Measurements from ENCODE around the gene SMARCC1.
"Not testable (repeated sequence)": the region's sequence is repeated elsewhere in the genome, so short reads cannot be mapped to it uniquely, and the experiment has no call there.

Gene SMARCC1

GRCh38 chr3:47781685-47782445 is at the start of gene SMARCC1:
Gene SMARCC1 (minus strand): TSS chr3:47781893. CDS start chr3:47781797, 96 bp downstream.
- peak; percentile 93 to 97 for DNase-seq (ENCODE audit: low read depth in 2 of 2)

- not testable (repeated sequence) for DNase-seq (ENCODE audit: low read depth in 2 of 2)
These were observed 47.8 kb upstream of the SMARCC1 start for GRCh38 chr3:47829482-47829881.

GRCh38 chr3:47825590-47825989 is 43.9 kb upstream of the SMARCC1 start:
- DNase-seq (ENCODE audit: low read depth in 2 of 2), result no peak

GRCh38 chr3:47824541-47825473 is 43.1 kb upstream of the SMARCC1 start:
- DNase-seq (ENCODE audit: low read depth in 2 of 2), result peak; percentile 33 to 69

- DNase-seq (ENCODE audit: low read depth in 2 of 2), result no peak
These were observed 35.9 kb upstream of the SMARCC1 start for GRCh38 chr3:47817609-47818008.

- DNase-seq (ENCODE audit: low read depth in 2 of 2), result no peak
These were observed 32.0 kb upstream of the SMARCC1 start for GRCh38 chr3:47813551-47814177.

GRCh38 chr3:47804577-47804976 is 22.9 kb upstream of the SMARCC1 start:
- no peak for DNase-seq (ENCODE audit: low read depth in 2 of 2)

GRCh38 chr3:47803480-47804025 is 21.9 kb upstream of the SMARCC1 start:
- DNase-seq (ENCODE audit: low read depth in 2 of 2), result no peak

GRCh38 chr3:47802734-47803479 is 21.2 kb upstream of the SMARCC1 start, which contains the start of gene DHX30:
Gene DHX30 (plus strand): TSS chr3:47803138. CDS start chr3:47810684, 7,546 bp downstream.
- peak; percentile 59 to 81 for DNase-seq (ENCODE audit: low read depth in 2 of 2)

- no peak for DNase-seq (ENCODE audit: low read depth in 2 of 2)
These were observed 18.0 kb upstream of the SMARCC1 start for GRCh38 chr3:47799733-47800132.

GRCh38 chr3:47794544-47794943 is 12.9 kb upstream of the SMARCC1 start:
- no peak for DNase-seq (ENCODE audit: low read depth in 2 of 2)

- no peak for DNase-seq (ENCODE audit: low read depth in 2 of 2)
These were observed 11.0 kb upstream of the SMARCC1 start for GRCh38 chr3:47792699-47793098.

- no peak for DNase-seq (ENCODE audit: low read depth in 2 of 2)
These were observed 9.6 kb upstream of the SMARCC1 start for GRCh38 chr3:47791193-47791855.

GRCh38 chr3:47783673-47784072 is 2.0 kb upstream of the SMARCC1 start:
- DNase-seq (ENCODE audit: low read depth in 2 of 2), result no peak

- no peak for DNase-seq (ENCODE audit: low read depth in 2 of 2)
These were observed 984 bp upstream of the SMARCC1 start for GRCh38 chr3:47782446-47783308.

- DNase-seq (ENCODE audit: low read depth in 2 of 2), result peak in 1 of 2 donors; percentile 66
These were observed 680 bp downstream of the SMARCC1 start for GRCh38 chr3:47780741-47781684.

- no peak for DNase-seq (ENCODE audit: low read depth in 2 of 2)
These were observed 2.9 kb downstream of the SMARCC1 start for GRCh38 chr3:47778746-47779145.

- DNase-seq (ENCODE audit: low read depth in 2 of 2), result no peak
These were observed 8.9 kb downstream of the SMARCC1 start for GRCh38 chr3:47772788-47773187.
